NCI-H2196 (cell line): Measurements from ENCODE around the gene CORO2A.
A peak's percentile ranks its signal among the peaks of the same experiment; 100 is the strongest.
"Not testable (repeated sequence)": the region's sequence is repeated elsewhere in the genome, so short reads cannot be mapped to it uniquely, and the experiment has no call there.

Experiments used
- DNase-seq: peaks from one replicate; lab custom pipeline; 2025; ENCODE audit not compliant: unreplicated experiment; lab: John Stamatoyannopoulos, UW

The CORO2A gene

DNA sequence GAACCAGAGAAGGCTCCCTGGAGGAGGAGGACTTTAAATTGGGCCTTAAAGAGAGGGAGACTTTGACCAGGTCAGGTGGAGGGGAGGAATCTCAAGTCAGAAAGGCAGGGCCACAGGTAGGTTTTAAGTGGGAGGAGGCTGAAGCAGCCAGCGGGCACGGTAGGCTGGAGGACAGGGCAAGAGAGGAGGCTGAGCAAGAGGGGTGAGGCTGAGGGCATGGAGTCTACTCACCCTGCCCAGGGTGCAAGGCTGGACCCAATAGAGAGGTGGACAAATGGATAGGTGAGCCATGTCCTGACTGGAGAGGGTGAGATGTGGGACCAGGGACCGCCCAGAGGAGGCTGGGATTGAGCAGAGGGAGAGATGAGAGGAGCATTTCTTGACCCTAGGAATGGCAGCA lies 47.8 kb downstream of the CORO2A start:
- DNase-seq = no peak

DNA sequence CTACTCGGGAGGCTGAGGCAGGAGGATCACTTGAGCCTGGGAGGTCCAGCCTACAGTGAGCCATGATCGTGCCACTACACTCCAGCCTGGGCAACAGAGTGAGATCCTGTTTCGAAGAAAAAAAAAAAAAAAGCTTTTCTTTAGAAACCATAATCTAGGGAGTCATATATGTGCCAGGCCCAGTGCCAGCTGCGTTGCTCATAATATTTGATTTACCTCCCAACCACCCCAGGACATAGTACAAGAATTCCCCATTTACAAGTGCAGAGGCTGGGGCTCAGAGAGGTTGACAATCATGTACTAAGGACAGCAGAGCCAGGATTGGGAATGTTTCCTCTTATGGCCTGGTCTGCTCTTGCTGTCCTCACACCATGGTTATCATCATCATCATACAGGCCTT lies 48.4 kb downstream of the CORO2A start:
- DNase-seq = no peak

DNA sequence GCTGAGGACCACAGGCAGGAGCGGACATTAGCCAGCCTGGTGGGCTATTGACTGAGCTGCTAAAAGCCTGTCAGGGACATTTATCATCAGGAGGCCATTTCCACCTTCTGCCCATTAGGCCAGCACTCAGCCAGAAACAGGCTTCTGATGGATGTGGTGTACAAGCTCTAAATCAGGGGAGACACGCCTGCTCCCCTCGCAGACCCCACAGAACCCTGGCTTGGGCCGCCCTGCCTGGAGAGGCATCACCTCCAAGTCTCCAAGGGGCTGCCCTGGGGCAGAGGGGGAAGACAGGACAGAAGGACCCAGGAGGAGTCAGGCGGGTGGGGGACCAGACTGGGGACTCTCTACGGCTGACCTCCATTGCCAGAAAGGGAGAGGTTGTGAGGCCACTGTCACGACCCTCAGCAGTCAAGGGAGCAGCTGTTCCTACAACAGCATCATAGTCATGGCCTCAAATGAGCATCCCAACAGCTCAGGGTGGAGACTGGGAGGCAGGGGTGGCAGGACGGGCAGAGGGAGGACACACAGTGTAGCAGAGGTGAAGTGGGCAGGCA lies 49.4 kb downstream of the CORO2A start:
- DNase-seq = no peak

DNA sequence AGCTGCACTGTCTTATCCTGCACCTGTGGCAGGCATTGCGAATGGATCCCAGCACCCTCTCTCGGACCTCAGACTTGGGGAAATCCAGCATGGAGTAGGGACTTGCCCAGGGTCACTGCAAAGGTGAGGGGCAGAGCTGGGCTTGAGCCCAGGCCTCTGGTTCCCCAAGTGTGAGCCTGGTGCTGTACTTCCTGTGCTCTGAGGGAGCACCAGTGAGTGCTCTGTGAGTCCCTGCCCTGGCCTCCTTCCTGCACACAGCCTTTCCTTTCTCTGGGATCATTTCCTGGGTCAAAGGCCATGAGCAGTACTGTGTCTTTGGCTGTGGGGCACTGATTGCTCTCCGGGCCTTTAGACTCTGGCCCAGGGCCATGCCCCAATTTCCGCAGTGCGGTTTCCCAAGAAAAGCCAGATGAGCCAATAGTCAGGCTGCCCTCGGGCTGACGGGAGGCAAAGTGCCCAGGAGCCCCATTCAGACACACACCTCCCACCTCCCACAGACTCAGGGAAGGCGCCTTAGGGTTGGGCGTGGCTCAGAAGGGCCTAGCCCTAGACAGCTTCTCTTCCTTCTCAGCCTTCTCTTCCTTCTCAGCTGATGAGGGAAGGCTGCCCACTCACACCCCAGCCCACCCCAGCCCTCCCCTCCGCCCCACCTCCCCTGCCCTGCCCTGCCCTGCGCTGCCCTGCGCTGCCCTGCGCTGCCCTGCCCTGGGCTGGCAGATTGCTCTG lies 50.1 kb downstream of the CORO2A start:
- no peak for DNase-seq

DNA sequence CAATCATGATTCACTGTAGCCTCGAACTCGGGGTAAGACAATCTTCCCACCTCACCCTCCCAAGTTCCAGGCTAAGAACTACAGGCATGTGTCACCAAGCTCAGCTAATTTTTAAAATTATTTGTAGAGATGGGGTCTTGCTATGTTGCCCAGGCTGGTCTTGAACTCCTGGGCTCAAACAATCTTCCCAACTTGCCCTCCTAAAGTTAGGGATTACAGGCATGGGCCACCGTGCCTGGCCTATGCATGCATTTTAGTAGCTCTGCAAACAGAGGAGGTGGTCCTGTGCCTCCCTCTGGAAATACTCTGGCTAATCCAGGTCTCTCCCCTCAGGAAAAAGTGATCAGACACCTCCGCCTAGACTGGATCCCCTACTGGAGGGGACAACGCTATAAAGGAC lies 51.9 kb downstream of the CORO2A start:
- no peak for DNase-seq

DNA sequence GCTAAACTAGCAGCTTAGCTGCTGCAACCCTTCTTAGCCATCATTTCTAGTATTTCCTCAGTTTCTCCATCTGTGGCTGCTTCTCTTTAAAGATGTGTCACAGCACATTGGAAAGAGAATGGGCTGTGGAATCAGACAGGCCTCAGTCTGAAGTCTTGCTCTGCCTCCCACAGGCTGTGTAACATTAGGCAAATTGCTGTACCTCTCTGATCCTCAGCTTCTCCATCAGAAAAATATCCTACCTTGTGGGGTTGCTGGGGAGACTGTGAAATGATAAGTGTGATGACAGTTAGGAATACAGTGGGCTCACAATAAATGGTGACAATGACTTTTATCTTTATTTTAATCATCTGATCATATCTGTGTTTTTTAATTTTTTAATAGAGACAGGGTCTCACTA lies 55.9 kb downstream of the CORO2A start:
- no peak for DNase-seq

DNA sequence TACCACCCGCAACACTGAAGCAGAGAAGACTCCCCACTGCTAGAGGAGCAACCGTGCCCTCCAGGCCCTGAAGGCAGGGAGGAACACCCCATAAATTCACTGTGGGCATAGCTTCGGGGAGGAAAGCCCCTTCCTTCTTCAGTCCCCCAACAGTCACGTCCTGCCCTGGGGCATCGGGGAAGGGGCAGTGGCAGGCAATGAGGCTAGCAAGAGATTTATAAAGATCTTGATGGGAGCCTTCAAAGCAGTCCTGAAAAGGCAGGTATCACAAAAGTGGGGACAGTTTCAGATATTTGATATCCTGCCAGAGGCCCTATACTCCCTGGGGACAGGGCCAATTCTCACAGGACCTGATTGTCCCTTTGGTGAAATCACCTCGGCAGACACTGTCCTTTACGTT lies 56.5 kb downstream of the CORO2A start:
- DNase-seq = no peak

DNA sequence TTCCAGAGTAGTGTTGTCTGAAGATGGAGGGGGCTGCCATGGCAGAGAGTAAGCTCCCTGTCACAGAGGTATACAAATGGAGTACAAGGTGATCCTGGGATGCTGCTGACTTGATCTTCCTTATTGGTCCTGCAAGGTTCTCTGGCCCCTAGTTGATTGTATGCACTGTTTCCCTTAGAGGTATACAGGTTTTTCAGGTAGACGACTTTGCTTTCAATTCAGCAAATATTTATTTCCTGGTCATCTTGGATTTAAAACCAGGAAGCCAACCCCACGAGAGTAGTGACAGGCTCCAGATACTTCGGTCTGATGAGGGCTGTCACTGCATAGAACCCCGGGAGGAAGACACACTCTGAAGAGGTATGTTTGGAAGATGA lies 56.9 kb downstream of the CORO2A start:
- no peak for DNase-seq

DNA sequence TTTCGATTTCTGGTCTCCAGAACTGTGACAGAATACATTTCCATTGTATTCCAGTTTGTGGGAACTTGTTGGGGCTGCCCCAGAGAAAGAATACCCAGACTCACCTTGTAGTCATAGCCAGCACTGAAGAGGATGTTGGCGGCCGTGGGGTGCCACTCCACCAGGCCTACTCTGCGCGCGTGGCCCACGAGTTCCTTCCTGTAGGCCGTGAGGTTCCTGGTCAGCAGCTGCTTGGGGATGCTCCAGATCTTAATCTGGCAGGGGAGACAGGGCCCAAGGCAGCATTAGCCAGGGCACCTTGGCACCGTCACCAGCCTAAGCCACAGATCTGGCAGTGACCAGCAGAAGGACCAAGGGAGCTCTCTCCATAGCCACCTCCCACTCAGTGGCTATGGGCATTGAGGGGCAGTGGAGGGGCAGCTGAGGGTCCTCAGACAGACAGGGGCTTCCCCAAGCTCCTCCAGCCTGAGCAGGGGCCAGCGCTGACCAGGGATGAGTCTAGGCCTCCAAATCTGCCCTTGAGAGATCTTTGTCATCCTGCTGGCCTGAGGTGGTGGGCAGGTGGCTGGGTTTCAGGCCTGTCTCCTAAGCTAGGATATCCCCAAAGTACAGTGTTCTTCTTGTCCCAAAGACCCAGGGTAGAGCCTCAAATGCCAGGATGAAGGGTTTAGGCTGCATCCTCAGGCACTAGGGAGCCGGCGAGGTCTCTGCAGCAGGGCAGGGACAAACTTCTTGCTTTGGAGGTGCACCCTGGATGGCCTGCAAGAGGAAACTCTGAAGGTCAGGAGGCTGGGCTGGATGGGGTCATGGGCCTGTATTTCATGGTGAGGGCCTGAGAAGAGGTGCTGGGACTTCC lies 57.5 kb downstream of the CORO2A start:
- DNase-seq = no peak

DNA sequence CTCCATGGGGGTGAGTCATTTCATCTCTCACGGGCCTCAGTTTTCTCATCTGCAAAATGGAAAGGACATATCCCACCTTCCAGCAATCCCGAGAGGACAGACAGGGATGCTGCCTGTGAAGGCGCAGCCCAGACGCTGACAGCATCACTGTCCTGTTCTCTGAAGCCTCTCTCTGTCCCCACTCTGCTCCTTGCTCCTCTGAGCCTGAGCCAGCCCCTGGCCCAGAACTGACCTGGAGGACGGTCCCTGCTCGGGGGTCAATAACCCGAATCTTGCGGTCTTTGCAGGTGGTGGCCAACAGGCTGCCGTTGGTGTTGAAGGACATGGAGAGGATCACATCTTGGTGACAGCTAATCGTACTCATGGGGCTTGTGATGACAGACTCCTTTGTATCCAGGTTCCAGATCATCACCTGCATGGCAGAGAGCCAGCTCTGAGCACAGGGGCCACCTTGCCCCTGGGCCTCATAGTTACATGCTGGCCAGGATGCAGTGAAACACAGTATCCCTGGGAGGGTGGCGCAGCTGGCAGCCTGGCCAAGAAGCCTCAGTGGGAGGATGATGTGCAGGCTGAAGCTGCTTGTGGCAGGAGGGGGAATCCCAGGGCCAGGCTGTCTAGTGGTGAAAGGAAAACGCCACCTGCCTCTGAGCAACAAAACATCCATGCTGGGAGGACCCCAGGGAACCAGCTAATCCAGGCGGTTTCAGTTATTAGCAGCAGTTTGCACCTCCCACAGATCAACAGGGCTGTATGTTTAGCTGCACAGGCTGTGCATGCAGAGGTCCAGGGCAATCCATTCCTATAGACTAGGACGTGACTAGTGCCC lies 59.4 kb downstream of the CORO2A start:
- DNase-seq = peak; percentile 57

DNA sequence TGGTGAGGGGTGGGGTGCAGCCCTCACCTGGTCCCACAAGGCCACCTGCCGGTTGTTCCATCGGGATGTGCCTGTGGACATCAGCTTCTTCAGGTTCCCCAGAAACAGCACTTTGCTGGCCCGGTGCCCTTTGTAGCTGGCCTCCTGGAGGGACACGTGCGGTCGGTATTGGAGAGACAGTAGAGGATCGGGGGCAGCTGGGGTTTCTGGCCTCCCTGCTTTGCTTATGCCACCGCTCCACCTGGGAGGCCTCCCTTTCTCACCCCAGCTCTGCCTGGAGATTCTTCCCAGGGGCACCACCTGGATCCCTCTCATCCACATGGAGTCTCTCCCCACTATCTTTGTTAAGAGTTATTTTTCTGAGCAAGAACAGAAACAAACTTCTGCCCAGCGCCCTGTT lies 60.3 kb downstream of the CORO2A start:
- DNase-seq = no peak

DNA sequence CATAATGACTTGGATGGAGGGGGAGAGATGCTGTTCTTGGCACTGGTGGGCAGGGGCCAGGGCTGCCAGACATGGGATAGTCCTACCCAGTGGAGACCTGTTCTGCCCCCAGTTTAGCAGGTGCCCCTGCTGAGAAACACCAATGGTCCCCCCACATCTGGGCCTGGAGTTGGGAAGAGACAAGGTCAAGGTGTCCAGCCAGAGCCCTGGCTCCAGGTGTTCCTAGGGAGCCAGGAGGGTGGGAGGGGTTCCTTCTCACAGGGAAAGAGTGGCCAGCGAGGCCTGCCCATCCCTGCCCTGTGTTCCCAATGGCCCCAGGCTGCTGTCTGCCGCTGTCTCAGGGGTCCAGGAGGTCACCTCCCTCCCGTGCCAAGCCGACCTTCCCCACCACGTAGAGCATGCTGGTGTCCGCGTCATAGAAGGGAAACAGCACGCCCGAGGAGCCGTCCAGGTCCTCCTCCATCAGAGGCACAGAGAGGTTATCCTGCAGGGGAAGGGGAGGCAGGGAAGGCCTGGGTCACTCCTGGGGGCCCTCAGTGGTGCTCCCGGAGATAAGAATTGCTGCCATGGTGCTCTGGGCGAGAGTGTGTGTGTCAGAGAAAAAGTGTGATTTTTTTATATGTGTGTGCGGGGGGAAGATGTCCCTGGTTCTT lies 61.7 kb downstream of the CORO2A start:
- no peak for DNase-seq

DNA sequence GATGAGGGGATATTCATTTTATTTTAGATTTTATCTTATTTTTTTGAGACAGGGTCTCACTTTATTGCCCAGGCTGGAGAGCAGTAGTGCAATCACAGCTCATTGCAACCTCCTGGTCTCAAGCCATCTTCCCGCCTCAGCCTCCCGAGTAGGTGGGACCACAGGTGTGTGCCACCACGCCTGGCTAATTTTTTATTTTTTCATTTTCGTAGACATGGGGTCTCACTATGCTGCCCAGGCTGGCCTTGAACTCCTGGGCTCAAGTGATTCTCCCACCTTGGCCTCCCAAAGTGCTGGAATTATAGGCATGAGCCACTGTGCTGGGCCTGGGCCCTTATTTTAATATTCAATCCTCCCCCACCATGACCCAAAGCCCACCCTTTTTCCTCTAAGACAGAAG lies 62.4 kb downstream of the CORO2A start:
- DNase-seq = not testable (repeated sequence)

DNA sequence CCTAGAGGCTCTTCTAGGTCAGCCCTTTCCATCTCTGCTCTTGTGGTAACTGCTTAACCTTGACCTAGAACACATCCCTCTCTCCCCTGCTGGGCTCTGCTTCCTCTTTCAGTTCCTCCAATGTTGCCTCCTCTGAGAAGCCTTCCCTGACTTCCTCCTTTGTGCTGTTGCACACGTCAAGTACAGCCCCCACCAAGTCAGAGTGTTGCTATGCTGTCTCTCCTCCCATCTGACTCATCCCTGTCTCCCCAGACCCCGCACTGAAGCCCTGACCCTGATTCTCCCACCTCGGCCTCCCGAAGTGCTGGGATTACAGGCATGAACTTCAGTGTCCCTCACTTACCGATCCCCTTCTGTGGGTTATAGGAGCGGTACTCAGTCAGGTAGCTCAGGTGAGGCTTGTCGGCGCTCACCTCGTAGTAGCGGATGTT lies 63.0 kb downstream of the CORO2A start:
- no peak for DNase-seq

DNA sequence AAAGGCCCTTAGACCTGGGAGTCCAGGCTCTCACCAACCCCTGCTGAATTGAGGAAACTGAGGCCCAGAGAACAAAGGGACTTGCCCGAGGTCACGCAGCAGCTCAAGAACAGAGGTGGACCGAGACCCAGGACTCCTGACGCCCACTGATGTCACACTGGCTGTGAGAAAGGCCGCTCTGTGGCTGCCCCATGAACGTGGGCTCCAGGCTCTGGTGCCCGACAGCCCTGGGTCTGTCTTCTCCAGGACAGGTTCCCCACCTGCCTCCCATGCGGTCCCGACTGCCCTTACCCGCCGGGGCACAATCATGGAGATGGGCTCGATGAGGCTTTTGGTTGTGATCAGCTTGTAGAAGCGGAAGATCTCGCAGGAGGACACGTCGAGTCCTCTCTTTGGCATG lies 64.1 kb downstream of the CORO2A start:
- no peak for DNase-seq

DNA sequence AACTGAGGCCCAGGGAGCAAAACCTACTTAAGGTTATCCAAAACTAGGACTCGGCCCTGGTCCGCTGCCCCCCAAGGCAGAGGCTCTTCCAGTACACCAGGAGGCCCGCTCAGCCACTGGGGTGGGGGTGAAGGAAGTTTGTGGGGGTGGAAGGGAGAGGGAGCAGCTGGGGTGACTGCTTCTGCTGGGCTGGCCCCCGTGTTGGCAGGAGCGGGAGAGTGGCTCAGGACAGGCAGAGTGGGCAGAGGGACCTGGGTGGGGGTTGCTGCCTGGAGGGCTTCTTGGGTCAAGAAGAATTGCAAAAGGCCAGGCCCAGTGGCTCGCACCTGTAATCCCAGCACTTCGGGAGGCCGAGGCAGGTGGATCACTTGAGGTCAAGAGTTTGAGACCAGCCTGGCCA lies 65.2 kb downstream of the CORO2A start:
- no peak for DNase-seq

DNA sequence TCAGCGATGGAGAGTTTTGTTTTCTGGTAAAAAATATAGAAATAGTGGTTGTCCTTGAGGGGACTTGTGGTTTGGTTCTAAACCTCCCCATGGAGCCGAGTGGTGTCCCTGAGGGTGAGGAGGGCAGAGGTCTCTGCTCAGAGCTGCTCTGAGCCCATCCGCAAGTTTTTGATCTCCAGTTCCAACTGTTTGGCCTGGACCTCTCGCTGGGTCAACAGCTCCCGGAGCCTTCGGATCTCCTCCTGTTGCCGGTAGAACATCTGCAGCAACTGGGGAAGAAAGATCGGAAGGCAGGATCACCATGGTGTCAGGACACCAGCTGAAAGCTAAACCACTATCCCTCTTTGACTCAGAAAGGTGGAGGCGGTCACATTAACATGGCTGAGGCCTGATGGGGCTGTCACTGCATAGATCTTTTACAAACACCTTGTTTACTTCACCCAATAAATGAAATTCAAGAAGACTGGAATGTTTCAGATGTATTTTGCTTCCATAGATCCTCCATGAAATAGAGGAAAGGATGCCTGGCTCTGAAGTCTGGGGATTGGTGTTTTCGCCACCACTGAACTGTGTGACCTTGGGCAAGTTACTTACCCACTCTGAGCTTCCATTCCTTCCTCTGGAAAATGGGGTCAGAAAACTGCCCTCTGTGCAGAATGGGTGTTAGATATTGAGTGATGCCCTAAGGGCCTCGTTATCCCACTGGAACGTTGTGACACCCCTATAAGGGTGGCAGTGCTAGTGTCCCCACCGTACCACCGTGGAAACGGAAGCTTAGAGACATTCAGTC lies 67.6 kb downstream of the CORO2A start:
- DNase-seq = no peak

DNA sequence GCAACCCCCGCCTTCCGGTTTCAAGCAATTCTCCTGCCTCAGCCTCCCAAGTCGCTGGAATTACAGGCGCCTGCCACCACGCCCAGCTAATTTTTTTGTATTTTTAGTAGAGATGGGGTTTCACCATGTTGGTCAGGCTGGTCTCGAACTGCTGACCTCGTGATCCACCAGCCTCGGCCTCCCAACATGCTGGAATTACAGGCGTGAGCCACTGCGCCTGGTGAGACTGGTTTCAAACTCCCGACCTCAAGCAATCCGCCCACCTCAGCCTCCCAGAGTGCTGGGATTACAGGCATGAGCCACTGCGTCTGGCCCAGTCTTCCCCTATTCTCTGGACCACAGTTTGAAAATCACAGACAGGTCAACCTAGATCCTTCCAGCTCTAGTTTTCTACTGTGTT lies 68.3 kb downstream of the CORO2A start:
- not testable (repeated sequence) for DNase-seq

DNA sequence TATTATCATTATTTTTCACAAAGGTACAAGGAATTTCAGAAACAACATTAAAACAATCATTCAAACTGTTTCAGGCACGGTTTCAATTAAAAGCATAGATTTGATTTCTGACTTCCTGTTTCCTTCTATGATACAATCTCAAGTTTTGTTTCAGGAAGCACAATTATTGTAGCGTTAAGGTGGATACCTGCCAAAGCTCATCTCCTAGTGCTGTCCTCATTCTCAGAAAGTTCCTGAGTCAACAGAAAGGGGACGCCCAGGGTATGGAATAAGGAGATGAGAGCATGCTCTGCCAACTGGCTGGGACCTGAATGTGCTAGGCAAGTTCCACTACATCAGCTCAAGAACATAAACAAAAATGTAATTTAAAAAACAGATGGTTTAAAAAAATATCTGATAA lies 71.4 kb downstream of the CORO2A start:
- DNase-seq = peak; percentile 58

DNA sequence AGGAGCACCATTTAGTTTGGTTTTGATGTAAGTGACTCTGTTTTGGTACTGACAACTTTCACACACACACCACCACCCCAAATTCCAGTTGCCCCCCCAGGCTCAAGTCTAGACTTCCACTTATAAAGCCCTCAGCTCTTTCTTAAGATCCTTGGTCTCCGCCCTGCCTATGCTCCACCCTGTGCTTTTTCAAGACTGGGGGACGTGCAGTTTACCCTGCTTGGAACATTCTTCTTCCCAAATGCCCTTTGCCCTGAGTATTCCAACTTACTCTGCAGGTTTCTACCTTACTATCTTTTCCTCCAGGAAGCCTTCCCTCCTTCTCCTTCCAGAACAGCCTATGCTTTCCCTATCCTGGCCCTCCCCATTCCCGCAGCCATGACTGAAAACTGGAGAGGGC lies 72.0 kb downstream of the CORO2A start:
- no peak for DNase-seq
